ENCODE measurements around the gene CKAP5. TPM values are rescaled to one million over a fixed set of nuclear protein-coding genes. Genes with fewer than 3 reads are reported as not detected.

Gene CKAP5
- total RNA-seq, 3 donors from 2014 or later: 32.1 to 45.2 (median 41.4) TPM

GRCh38 chr11:46706886-46707285 is 139.2 kb downstream of the CKAP5 start:
- DNase-seq (ENCODE audit: low spot score in 2 of 2): no peak
- Histone ChIP-seq H3K36me3 (peaks cover 20% of the 10 kb centered on the region), H3K27ac (no peak overlapping the region), H3K4me1 (peaks cover 0 to under 1% of the 10 kb centered on the region in 2 donors), H3K4me3 (no peak overlapping the region), H3K27me3 (no peaks in the 10 kb centered on the region), H3K9me3 (no peaks in the 10 kb centered on the region)
- no peak for TF ChIP-seq POLR2A (IDR thresholded peaks at IDR 0.05)
- no peak for TF ChIP-seq CTCF (IDR thresholded peaks at IDR 0.05)
- TF ChIP-seq POLR2AphosphoS5 (IDR thresholded peaks at IDR 0.05): no peak
- intact Hi-C loops (cut with DNase I; ENCODE audit: low total_unique reads): no loop called here

GRCh38 chr11:46705070-46705688 is 140.9 kb downstream of the CKAP5 start:
- intact Hi-C loops (cut with DNase I; ENCODE audit: low total_unique reads): no loop called here

GRCh38 chr11:46701078-46701654 is 144.9 kb downstream of the CKAP5 start:
- intact Hi-C loops (cut with DNase I; ENCODE audit: low total_unique reads): no loop called here
- Histone ChIP-seq H3K36me3 (peaks cover 20% of the 10 kb centered on the region), H3K27me3 (no peaks in the 10 kb centered on the region), H3K4me3 (peak overlapping the region; percentile 82 to 100 (median 89)), H3K9me3 (no peaks in the 10 kb centered on the region), H3K27ac (peak overlapping the region; percentile 90 to 96), H3K4me1 (peaks cover 13 to 23% of the 10 kb centered on the region in 2 donors)
- no peak for DNase-seq (ENCODE audit: low spot score in 2 of 2)
- TF ChIP-seq POLR2A (IDR thresholded peaks at IDR 0.05) (no peak), POLR2AphosphoS5 (IDR thresholded peaks at IDR 0.05) (no peak), CTCF (IDR thresholded peaks at IDR 0.05) (no peak)

More at GRCh38 chr11:46705070-46705688, 140.9 kb downstream of the CKAP5 start:
- Histone ChIP-seq H3K27ac (no peak overlapping the region), H3K9me3 (no peaks in the 10 kb centered on the region), H3K4me1 (peaks cover 0 to 7% of the 10 kb centered on the region in 2 donors), H3K4me3 (no peak overlapping the region), H3K36me3 (peaks cover 20% of the 10 kb centered on the region), H3K27me3 (no peaks in the 10 kb centered on the region)
- TF ChIP-seq POLR2A (IDR thresholded peaks at IDR 0.05) (no peak), POLR2AphosphoS5 (IDR thresholded peaks at IDR 0.05) (no peak), CTCF (IDR thresholded peaks at IDR 0.05) (no peak)
- no peak for DNase-seq (ENCODE audit: low spot score in 2 of 2)

- Histone ChIP-seq H3K4me3 (peak within 1 kb of the TSS; percentile 82 to 100 (median 89)), H3K36me3 (peaks cover 16% of the 10 kb centered on the region), H3K4me1 (peaks cover 13 to 23% of the 10 kb centered on the region in 2 donors), H3K9me3 (no peaks in the 10 kb centered on the region), H3K27me3 (no peaks in the 10 kb centered on the region), H3K27ac (peak within 1 kb of the TSS; percentile 90 to 96)
- intact Hi-C loops (cut with DNase I; ENCODE audit: low total_unique reads): no loop called here
- TF ChIP-seq POLR2A (IDR thresholded peaks at IDR 0.05) (peak; percentile 58), CTCF (IDR thresholded peaks at IDR 0.05) (no peak), POLR2AphosphoS5 (IDR thresholded peaks at IDR 0.05) (peak; percentile 81 to 87 (median 81))
- DNase-seq (ENCODE audit: low spot score in 2 of 2): peak; percentile 99
Observed at GRCh38 chr11:46700241-46701077, 145.6 kb downstream of the CKAP5 start, which contains the start of the genes ARHGAP1 and ZNF408. Gene ARHGAP1, minus strand, starts transcription at chr11:46700619. Its CDS starts 4,512 bp downstream, at chr11:46696107. Gene ZNF408, plus strand, starts transcription at chr11:46701031. Its CDS starts 17 bp downstream, at chr11:46701048.
